ENCODE data around the gene SSR4. TPM values are rescaled to one million over a fixed set of nuclear protein-coding genes. Genes with fewer than 3 reads are reported as not detected.
"Not testable (repeated sequence)": the region's sequence is repeated elsewhere in the genome, so short reads cannot be mapped to it uniquely, and the experiment has no call there.

The SSR4 gene
- total and polyA plus RNA-seq, 4 donors, result 125 to 459 (median 304) TPM

DNA sequence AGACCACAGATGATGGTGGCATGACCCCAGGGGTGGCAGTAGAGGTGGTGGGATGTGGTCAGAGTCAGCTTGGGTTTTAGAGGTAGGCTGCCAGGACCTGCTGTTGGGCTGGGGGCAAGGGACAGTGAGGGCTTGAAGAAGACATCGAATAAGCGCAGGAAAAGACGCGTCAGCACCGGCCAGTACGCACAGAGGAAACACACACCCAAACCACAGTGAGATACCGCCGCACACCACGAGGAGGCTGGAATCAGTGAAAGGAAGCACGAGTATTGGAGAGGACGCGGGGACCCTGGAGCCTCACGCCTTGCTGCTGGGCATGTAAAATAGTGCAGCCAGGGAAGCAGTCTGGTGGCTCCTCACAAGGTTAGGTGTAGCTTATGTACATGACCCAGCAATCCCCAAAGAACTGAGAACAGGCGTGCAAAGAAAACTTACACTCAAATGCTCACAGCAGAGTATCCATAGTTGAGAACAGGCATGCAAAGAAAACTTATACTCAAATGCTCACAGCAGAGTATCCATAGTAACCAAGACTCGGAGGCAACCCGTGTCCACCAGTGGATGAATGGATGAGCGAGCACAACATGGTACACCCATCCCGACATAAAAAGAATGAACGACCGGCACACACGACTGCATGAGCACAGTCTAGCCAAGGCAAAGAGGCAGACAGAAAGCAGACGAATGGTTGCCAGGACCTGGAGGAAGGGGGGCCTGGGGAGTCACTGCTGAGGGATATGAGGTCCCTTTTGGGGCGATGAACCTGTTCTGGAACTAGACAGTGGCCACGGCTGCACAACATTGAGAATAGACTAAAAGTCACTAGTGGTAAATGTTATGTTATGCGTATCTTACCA lies 22.6 kb downstream of the SSR4 start:
- no peak for DNase-seq (ENCODE audit: low spot score)
- WGBS, result 70% methylated on average over 25 of the region's 25 CpGs
- H3K4me1 ChIP-seq (ENCODE audit: control insufficient read depth in 4 of 4, insufficient read depth in 4 of 4, low read length in 3 of 4), result peaks cover 0 to 2% (median 1%) of the 10 kb centered on the region in 4 donors
- no peaks in the 10 kb centered on the region for H3K36me3 ChIP-seq (ENCODE audit: control insufficient read depth in 4 of 4, insufficient read depth in 3 of 4, low read depth in 1 of 4, low read length in 3 of 4)
- no peak overlapping the region for H3K4me3 ChIP-seq (ENCODE audit: low read depth in 1 of 3, low read length in 3 of 3)
- no peak overlapping the region for H3K9ac ChIP-seq (ENCODE audit: low read depth in 1 of 2, low read length in 2 of 2)
- H3K27me3 ChIP-seq (ENCODE audit: control insufficient read depth in 4 of 4, insufficient read depth in 4 of 4, low read length in 3 of 4), result peaks cover 0 to 4% (median 0%) of the 10 kb centered on the region in 4 donors
- H3K27ac ChIP-seq (ENCODE audit: low read depth in 1 of 2, low read length in 2 of 2), result no peak overlapping the region
- no peaks in the 10 kb centered on the region for H3K9me3 ChIP-seq (ENCODE audit: control insufficient read depth in 4 of 4, low read length in 3 of 4)
- no peak for TF ChIP-seq FOXA2 (IDR thresholded peaks at IDR 0.05)
- no peak for TF ChIP-seq HNF4G (IDR thresholded peaks at IDR 0.05)
- no peak for TF ChIP-seq SP1 (IDR thresholded peaks at IDR 0.05)
- TF ChIP-seq HNF4A (conservative IDR thresholded peaks at IDR 0.05), result no peak
- TF ChIP-seq, protein P1, sequence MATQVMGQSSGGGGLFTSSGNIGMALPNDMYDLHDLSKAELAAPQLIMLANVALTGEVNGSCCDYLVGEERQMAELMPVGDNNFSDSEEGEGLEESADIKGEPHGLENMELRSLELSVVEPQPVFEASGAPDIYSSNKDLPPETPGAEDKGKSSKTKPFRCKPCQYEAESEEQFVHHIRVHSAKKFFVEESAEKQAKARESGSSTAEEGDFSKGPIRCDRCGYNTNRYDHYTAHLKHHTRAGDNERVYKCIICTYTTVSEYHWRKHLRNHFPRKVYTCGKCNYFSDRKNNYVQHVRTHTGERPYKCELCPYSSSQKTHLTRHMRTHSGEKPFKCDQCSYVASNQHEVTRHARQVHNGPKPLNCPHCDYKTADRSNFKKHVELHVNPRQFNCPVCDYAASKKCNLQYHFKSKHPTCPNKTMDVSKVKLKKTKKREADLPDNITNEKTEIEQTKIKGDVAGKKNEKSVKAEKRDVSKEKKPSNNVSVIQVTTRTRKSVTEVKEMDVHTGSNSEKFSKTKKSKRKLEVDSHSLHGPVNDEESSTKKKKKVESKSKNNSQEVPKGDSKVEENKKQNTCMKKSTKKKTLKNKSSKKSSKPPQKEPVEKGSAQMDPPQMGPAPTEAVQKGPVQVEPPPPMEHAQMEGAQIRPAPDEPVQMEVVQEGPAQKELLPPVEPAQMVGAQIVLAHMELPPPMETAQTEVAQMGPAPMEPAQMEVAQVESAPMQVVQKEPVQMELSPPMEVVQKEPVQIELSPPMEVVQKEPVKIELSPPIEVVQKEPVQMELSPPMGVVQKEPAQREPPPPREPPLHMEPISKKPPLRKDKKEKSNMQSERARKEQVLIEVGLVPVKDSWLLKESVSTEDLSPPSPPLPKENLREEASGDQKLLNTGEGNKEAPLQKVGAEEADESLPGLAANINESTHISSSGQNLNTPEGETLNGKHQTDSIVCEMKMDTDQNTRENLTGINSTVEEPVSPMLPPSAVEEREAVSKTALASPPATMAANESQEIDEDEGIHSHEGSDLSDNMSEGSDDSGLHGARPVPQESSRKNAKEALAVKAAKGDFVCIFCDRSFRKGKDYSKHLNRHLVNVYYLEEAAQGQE (IDR thresholded peaks at IDR 0.05), result no peak
- no peak for TF ChIP-seq YY1 (IDR thresholded peaks at IDR 0.05)
- TF ChIP-seq, protein P2, sequence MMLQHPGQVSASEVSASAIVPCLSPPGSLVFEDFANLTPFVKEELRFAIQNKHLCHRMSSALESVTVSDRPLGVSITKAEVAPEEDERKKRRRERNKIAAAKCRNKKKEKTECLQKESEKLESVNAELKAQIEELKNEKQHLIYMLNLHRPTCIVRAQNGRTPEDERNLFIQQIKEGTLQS (IDR thresholded peaks at IDR 0.05), result no peak
- TF ChIP-seq RXRA (IDR thresholded peaks at IDR 0.05), result no peak

DNA sequence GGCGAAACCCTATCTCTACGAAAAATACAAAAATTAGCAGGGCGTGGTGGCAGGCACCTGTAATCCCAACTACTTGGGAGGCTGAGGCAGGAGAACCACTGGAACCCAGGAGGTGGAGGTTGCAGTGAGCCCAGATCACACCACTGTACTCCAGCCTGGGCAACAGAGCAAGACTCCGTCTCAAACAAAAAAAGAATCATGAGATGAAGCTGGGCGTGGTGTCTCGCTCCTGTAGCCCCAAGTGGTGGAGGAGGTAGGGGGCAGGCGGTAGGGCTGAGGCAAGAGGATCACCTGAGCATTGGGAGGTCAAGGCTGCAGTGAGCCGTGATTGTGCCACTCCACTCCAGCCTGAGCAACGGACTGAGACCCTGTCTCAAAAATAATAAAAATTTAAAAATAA lies 23.6 kb downstream of the SSR4 start:
- not testable (repeated sequence) for H3K27me3 ChIP-seq (ENCODE audit: control insufficient read depth in 4 of 4, insufficient read depth in 4 of 4, low read length in 3 of 4); H3K9me3 ChIP-seq (ENCODE audit: control insufficient read depth in 4 of 4, low read length in 3 of 4); H3K9ac ChIP-seq (ENCODE audit: low read depth in 1 of 2, low read length in 2 of 2); H3K4me3 ChIP-seq (ENCODE audit: low read depth in 1 of 3, low read length in 3 of 3); DNase-seq (ENCODE audit: low spot score); H3K36me3 ChIP-seq (ENCODE audit: control insufficient read depth in 4 of 4, insufficient read depth in 3 of 4, low read depth in 1 of 4, low read length in 3 of 4); H3K4me1 ChIP-seq (ENCODE audit: control insufficient read depth in 4 of 4, insufficient read depth in 4 of 4, low read length in 3 of 4); H3K27ac ChIP-seq (ENCODE audit: low read depth in 1 of 2, low read length in 2 of 2)
- WGBS, result 82% methylated on average over 9 of the region's 9 CpGs

DNA sequence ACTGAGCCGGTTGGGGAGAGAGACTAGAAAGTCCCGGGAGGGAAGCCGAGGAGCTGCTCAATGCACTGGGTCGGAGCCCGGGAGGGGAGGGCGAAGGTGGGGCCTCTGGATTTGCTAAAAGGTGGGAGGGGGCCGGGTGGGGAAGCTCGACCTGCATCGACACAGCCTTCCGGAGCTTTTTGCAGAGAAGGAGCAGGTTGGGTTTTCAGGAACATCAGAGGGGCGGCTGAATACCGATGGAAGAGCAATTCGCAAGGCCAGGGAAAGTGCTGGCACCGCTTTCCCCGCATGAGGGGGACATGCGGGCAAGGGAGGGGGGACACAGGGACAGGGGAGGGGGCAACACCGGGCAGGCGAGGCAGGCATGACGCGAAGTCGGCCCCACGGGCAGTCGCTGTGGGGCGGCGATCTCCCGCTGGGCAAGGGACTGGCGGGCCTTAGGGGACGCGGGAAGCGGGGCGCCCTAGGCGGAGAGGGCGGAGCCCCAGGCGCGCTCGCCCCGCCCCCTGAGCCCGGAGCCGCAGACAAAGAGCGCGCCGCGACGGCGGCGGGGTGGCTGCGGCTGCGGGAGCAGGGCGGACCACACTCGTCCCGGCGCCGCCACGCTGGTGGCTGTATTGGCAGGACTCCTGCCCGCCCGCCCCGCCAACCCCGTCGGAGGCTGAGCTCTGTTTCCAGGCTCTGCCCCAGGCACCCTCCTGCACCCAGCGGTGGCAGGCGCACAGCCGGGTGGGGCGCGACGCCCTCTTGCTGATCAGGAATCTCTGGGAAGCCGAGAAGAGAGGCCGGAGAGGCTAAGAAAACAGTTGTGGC lies 24.3 kb downstream of the SSR4 start:
- Histone ChIP-seq H3K27ac (ENCODE audit: low read depth in 1 of 2, low read length in 2 of 2) (no peak overlapping the region), H3K4me1 (ENCODE audit: control insufficient read depth in 4 of 4, insufficient read depth in 4 of 4, low read length in 3 of 4) (peaks cover 0 to 2% (median 1%) of the 10 kb centered on the region in 4 donors), H3K36me3 (ENCODE audit: control insufficient read depth in 4 of 4, insufficient read depth in 3 of 4, low read depth in 1 of 4, low read length in 3 of 4) (no peaks in the 10 kb centered on the region), H3K4me3 (ENCODE audit: low read depth in 1 of 3, low read length in 3 of 3) (peak overlapping the region in 1 of 3 donors; percentile 29), H3K9ac (ENCODE audit: low read depth in 1 of 2, low read length in 2 of 2) (no peak overlapping the region), H3K27me3 (ENCODE audit: control insufficient read depth in 4 of 4, insufficient read depth in 4 of 4, low read length in 3 of 4) (peaks cover 0 to 4% (median under 1%) of the 10 kb centered on the region in 4 donors), H3K9me3 (ENCODE audit: control insufficient read depth in 4 of 4, low read length in 3 of 4) (no peaks in the 10 kb centered on the region)
- peak; percentile 39 for DNase-seq (ENCODE audit: low spot score)
- WGBS, result 7% methylated on average over 66 of the region's 67 CpGs
- TF ChIP-seq TAF1 (conservative IDR thresholded peaks at IDR 0.05) (no peak), NR2F2 (IDR thresholded peaks at IDR 0.05) (no peak), HNF4A (conservative IDR thresholded peaks at IDR 0.05) (no peak), FOXA2 (IDR thresholded peaks at IDR 0.05) (no peak), RAD21 (IDR thresholded peaks at IDR 0.05) (no peak)
- TF ChIP-seq, protein P2 (IDR thresholded peaks at IDR 0.05), result no peak

All from liver (tissue), 9 donors.